SK-MEL-5 (cell line): Measurements from ENCODE around the gene OR13C2. TPM values are rescaled to one million over a fixed set of nuclear protein-coding genes. Genes with fewer than 3 reads are reported as not detected.

Source experiments
- DNase-seq: peaks from one replicate; pipeline ENCODE4 v3.0.0-alpha.2; 2016; ENCODE audit warnings: low read depth, low spot score
- in situ Hi-C: cut with HindIII; loops from 2 replicates; pipeline ENCODE4 v1.10.0; 2016; ENCODE audit warnings: low sequenced_read_pairs, high pct_unique_total_duplicates, low pct_unique_long_range_greater_than_20kb
- total RNA-seq: library from RNA; depleted of rRNA; stranded (reverse); fragments of >200 nt; shearing (Covaris generic); gene quantifications from 2 replicates; pipeline ENCODE4 v1.2.3, GENCODE V29; 2014; rRNA removed

The OR13C2 gene
- total RNA-seq, 1 experiment from 2014 or later, result not detected

DNA sequence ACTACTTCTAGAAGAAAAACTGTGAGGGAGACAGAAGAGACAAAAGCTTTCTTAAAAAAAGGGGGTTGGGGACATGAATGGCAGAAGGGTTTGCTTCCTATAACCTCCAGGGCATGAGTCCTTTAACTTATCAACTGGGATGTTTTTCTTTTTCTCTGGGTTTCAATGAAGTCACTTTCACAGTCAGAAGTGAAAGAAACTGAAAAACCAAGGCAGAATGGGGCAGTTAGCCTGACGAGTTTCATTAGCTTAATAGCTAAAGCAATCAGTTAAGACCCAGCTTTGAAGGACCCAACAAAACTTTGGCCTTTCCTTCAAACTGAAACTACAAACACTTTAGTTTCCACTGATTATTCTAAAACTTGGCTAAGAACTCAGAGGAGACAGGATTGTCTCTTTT lies 41.1 kb downstream of the OR13C2 start:
- in situ Hi-C loops, result no loop called here
- no peak for DNase-seq

DNA sequence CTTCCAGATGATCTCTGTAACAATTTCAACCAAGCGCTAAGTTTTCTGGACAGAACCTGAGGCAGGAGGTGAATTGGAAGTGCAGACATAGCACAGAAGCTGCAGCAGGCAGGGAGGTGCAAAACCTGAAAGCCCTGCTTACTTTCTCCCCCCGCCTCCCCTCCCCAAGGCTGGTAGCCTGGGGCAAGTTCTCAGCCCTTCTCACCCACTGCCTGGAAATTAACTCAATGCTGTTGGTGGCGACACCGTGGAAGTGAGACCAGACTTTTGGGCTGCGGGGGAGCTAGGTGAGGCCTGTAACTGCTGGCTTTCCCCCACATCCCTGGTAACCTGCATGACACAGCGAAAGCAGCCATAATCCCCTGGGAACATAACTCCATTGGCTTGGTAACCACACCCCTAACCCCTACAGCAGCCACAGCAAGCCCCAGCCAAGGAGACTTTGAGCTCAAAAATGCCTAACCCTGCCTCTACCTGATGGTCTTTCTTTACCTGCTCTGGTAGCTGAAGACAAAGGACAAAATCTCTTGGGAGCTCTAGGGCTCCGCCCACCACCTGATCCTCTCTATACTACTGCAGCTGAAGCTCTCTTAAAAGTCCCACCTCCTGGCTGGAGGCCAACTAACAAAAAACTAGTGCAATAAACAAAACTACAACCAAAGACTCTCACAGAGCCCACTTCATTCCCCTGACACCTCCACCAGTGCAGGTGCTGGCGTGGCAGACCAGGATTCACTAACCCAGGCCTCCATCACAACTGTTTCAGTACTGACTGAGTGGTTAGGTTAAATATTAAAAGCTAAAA lies 48.4 kb downstream of the OR13C2 start:
- DNase-seq, result no peak
- in situ Hi-C loops, result no loop called here

DNA sequence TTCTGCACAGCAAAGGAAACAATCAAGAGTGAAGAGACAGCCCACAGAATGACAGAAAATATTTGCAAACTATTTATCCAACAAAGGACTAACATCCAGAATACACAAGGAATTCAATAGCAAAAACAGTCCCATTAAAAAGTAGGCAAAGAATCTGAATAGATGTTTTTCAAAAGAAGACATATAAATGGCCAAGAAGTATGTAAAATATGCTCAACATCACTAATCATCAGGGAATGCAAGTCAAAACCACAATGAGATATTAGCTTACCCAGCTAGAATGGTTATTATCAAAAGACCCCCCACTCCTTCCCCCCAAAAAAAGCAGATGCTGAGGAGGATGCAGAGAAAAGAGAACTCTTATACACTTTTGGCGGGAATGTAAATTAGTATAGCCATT lies 49.9 kb downstream of the OR13C2 start:
- in situ Hi-C loops, result no loop called here
- no peak for DNase-seq

Other genes starting within 250 kb of the OR13C2 start
- gene OR13F1, start 101.4 kb downstream of the OR13C2 start, total RNA-seq, result not detected in 2 replicates
- not detected in 2 replicates for gene OR13C4, start 78.4 kb downstream of the OR13C2 start, total RNA-seq
- gene OR13C3, start 68.8 kb downstream of the OR13C2 start, total RNA-seq, result not detected in 2 replicates
- not detected in 2 replicates for gene OR13C8, start 36.5 kb downstream of the OR13C2 start, total RNA-seq
- gene OR13C5, start 6.2 kb downstream of the OR13C2 start, total RNA-seq, result not detected in 2 replicates
- gene OR13C9, start 12.6 kb upstream of the OR13C2 start, total RNA-seq, result not detected in 2 replicates
- gene OR13D1, start 88.9 kb upstream of the OR13C2 start, total RNA-seq, result not detected in 2 replicates
- 16.0 and 17.9 TPM in 2 replicates for gene NIPSNAP3A, start 142.1 kb upstream of the OR13C2 start, total RNA-seq
- gene NIPSNAP3B, start 158.5 kb upstream of the OR13C2 start, total RNA-seq, result 0.69 and 1.3 TPM in 2 replicates